Keratinocyte (primary cell): ENCODE measurements around the gene FRAS1. TPM values are rescaled to one million over a fixed set of nuclear protein-coding genes. Genes with fewer than 3 reads are reported as not detected.
"Not testable (repeated sequence)": the region's sequence is repeated elsewhere in the genome, so short reads cannot be mapped to it uniquely, and the experiment has no call there.

ENCODE experiments used
- DNase-seq: peaks from one replicate; pipeline ENCODE4 v3.0.0-alpha.2; 2011; ENCODE audit warnings: low read depth, missing footprints, low spot score
- FAIRE-seq: peaks from 2 replicates; lab custom pipeline; 2011; peaks lifted over from hg19 to GRCh38; lab: Jason Lieb, UNC
- H2AFZ ChIP-seq: 2 replicates; pipeline ENCODE4 v1.6.0; 2012; ENCODE audit warnings: low read length, control low read depth, inconsistent platforms; ENCODE audit not compliant: control insufficient read depth
- H3K27ac ChIP-seq: 2 replicates; pipeline ENCODE4 v1.5.1; 2011; ENCODE audit warnings: low read length; ENCODE audit not compliant: control insufficient read depth, insufficient read depth
- H3K27me3 ChIP-seq: 3 replicates; pipeline ENCODE4 v1.6.0; 2011; ENCODE audit warnings: low read length; ENCODE audit not compliant: control insufficient read depth, insufficient read depth; ENCODE audit errors: extremely low read depth
- H3K36me3 ChIP-seq, 2 experiments: 2 replicates in 1 of 2; 3 replicates in 1 of 2; pipeline ENCODE4 v1.5.1; 2011; ENCODE audit warnings: low read length in 2 of 2, mild to moderate bottlenecking in 1 of 2; ENCODE audit not compliant: control insufficient read depth in 2 of 2, insufficient read depth in 2 of 2; ENCODE audit errors: extremely low read depth in 1 of 2
- H3K4me1 ChIP-seq: 3 replicates; pipeline ENCODE4 v1.5.1; 2011; ENCODE audit warnings: low read length; ENCODE audit not compliant: control insufficient read depth, insufficient read depth; ENCODE audit errors: extremely low read depth
- H3K4me2 ChIP-seq: 3 replicates; pipeline ENCODE4 v1.6.0; 2011; ENCODE audit warnings: low read depth, low read length; ENCODE audit not compliant: control insufficient read depth, insufficient read depth; ENCODE audit errors: extremely low read depth
- H3K4me3 ChIP-seq, 3 experiments: fragments of 200-600 bp in 1 of 3; sonication (generic) in 1 of 3; 2 replicates in 2 of 3; 3 replicates in 1 of 3; pipeline ENCODE4 v1.5.1; 2011 to 2016; ENCODE audit warnings: low read length in 3 of 3, mild to moderate bottlenecking in 3 of 3, control low read depth in 2 of 3, inconsistent platforms in 1 of 3, low read depth in 1 of 3, mixed read lengths in 1 of 3, mixed run types in 1 of 3, moderate library complexity in 1 of 3; ENCODE audit not compliant: control insufficient read depth in 2 of 3, insufficient read depth in 2 of 3; ENCODE audit errors: extremely low read depth in 1 of 3
- H3K79me2 ChIP-seq: 2 replicates; pipeline ENCODE4 v1.6.0; 2012; ENCODE audit warnings: low read length; ENCODE audit not compliant: control insufficient read depth, insufficient read depth
- H3K9ac ChIP-seq: 3 replicates; pipeline ENCODE4 v1.6.0; 2011; ENCODE audit warnings: low read length; ENCODE audit not compliant: control insufficient read depth, insufficient read depth; ENCODE audit errors: extremely low read depth
- H3K9me1 ChIP-seq: 3 replicates; pipeline ENCODE4 v1.6.0; 2011; ENCODE audit warnings: low read length; ENCODE audit not compliant: control insufficient read depth, insufficient read depth; ENCODE audit errors: extremely low read depth
- H3K9me3 ChIP-seq: 2 replicates; pipeline ENCODE4 v1.5.1; 2012; ENCODE audit warnings: low read depth, low read length; ENCODE audit not compliant: control insufficient read depth
- H4K20me1 ChIP-seq: 3 replicates; pipeline ENCODE4 v1.6.0; 2011; ENCODE audit warnings: low read length; ENCODE audit not compliant: control insufficient read depth, insufficient read depth; ENCODE audit errors: extremely low read depth
- EZH2 ChIP-seq: IDR thresholded peaks from one replicate; pipeline ENCODE4 v1.6.1; 2012; ENCODE audit warnings: inconsistent platforms, mild to moderate bottlenecking, low read length, moderate library complexity
- dilution Hi-C: fragments of 300-500 bp; cut with MboI; formaldehyde crosslinking; loops from one replicate; pipeline ENCODE4 v1.7.0; 2020; ENCODE audit warnings: low sequenced_read_pairs; ENCODE audit not compliant: extremely low pct_ligation_motif_present
- polyA plus RNA-seq, 5 experiments: library from polyadenylated mRNA; depleted of rRNA in 3 of 5; stranded (reverse) in 3 of 5; stranded (forward) in 1 of 5; unstranded in 1 of 5; fragments of >200 nt; gene quantifications; 1 replicate in 1 of 5; 2 replicates in 3 of 5; 3 replicates in 1 of 5; pipeline versions ENCODE4 v1.2.1 to v1.2.3, GENCODE V29; 2011 to 2012; ENCODE audit warnings: missing spikeins in 2 of 5, low read depth in 1 of 5, low replicate concordance in 1 of 5
- TF ChIP-seq, protein P1 (sequence below), 3 experiments: IDR thresholded peaks in 1 of 3; conservative IDR thresholded peaks in 1 of 3; optimal IDR thresholded peaks in 1 of 3; 2 replicates in 2 of 3; 3 replicates in 1 of 3; pipeline versions ENCODE3 to v1.5.1; 2011; ENCODE audit warnings: low read length in 3 of 3, mild to moderate bottlenecking in 3 of 3, moderate library complexity in 2 of 3, control low read depth in 1 of 3, inconsistent platforms in 1 of 3; ENCODE audit not compliant: insufficient read depth in 2 of 3; ENCODE audit errors: extremely low read depth in 1 of 3

The FRAS1 gene
- polyA plus RNA-seq, 1 donor (not counting 4 experiments of a cell fraction or from before 2014, with no cell fraction given) = 3.5 TPM

DNA sequence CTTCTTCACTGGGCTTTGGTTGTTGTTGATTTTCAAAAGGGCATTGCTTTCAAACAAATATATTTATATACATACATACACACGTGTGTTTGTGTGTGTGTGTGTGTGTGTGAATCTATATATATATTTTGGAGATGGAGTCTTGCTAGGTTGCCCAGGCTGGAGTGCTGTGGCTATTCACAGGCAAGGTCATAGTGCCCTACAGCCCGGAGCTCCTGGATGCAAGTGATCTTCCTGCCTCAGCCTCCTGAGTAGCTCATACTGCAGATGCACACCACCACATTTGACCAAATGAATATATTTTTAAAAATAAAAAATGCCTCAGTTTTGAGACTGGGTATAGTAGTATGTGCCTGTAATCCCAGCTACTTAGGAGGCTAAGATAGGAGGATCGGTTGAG, 34.4 kb downstream of the FRAS1 start:
- Histone ChIP-seq H3K36me3 (no peaks in the 10 kb centered on the region), H3K4me1 (no peaks in the 10 kb centered on the region), H3K9ac (no peak overlapping the region), H3K4me3 (no peak overlapping the region), H3K27me3 (no peaks in the 10 kb centered on the region), H4K20me1 (no peaks in the 10 kb centered on the region), H3K27ac (no peak overlapping the region), H3K9me1 (no peaks in the 10 kb centered on the region), H3K9me3 (no peaks in the 10 kb centered on the region), H3K79me2 (no peaks in the 10 kb centered on the region), H2AFZ (no peak overlapping the region), H3K4me2 (no peak overlapping the region)
- dilution Hi-C loops = no loop called here
- no peak for FAIRE-seq
- DNase-seq = no peak
- TF ChIP-seq, protein P1, sequence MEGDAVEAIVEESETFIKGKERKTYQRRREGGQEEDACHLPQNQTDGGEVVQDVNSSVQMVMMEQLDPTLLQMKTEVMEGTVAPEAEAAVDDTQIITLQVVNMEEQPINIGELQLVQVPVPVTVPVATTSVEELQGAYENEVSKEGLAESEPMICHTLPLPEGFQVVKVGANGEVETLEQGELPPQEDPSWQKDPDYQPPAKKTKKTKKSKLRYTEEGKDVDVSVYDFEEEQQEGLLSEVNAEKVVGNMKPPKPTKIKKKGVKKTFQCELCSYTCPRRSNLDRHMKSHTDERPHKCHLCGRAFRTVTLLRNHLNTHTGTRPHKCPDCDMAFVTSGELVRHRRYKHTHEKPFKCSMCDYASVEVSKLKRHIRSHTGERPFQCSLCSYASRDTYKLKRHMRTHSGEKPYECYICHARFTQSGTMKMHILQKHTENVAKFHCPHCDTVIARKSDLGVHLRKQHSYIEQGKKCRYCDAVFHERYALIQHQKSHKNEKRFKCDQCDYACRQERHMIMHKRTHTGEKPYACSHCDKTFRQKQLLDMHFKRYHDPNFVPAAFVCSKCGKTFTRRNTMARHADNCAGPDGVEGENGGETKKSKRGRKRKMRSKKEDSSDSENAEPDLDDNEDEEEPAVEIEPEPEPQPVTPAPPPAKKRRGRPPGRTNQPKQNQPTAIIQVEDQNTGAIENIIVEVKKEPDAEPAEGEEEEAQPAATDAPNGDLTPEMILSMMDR (optimal IDR thresholded peaks at IDR 0.05 in 1 of 3, IDR thresholded peaks at IDR 0.05 in 1 of 3, conservative IDR thresholded peaks at IDR 0.05 in 1 of 3; ENCODE audit: extremely low read depth in 1 of 3, insufficient read depth in 2 of 3, low read length in 3 of 3) = no peak
- no peak for TF ChIP-seq EZH2

DNA sequence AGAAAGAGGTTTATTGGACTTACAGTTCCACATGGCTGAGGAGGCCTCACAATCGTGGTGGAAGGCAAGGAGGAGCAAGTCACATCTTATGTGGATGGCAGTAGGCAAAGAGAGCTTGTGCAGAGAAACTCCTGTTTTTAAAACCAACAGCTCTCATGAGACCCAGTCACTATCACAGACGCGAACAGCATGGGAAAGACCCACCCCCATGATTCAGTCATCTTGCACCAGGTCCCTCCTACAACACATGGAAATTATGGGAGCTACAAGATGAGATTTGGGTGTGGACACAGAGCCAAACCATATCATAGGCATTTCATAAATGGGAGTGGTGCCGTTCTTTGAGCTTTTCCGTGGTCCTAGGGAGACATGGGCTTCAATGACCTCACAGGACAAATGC, 35.2 kb downstream of the FRAS1 start:
- H3K4me3 ChIP-seq, H3K36me3 ChIP-seq, H3K4me2 ChIP-seq, H3K9me3 ChIP-seq, H3K4me1 ChIP-seq, H3K9me1 ChIP-seq, H2AFZ ChIP-seq, H3K9ac ChIP-seq, H3K27me3 ChIP-seq, FAIRE-seq, H4K20me1 ChIP-seq, H3K27ac ChIP-seq, H3K79me2 ChIP-seq, dilution Hi-C loops, DNase-seq: not testable (repeated sequence)

DNA sequence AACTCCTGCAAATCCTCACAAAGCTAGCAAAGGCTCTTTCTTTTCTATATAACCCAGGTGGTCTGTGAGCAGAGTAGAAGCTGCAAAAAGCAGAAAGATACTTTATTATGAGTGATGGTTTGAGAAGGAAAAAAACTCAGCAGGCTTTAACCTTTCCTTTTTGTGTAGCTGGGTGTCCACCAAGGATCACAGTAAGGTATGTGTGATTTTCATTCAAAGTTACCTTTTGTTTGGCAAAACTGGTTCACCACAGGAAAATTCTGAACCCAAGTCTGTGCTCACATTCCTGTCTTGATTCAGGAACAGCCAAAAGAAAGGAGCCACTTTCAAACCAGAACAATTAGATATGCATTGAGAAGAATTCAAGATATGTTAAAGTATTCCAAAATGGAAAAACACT, 35.7 kb downstream of the FRAS1 start:
- Histone ChIP-seq H3K4me1 (no peaks in the 10 kb centered on the region), H3K9me3 (no peaks in the 10 kb centered on the region), H3K4me3 (no peak overlapping the region), H3K9ac (no peak overlapping the region), H3K27ac (no peak overlapping the region), H3K4me2 (no peak overlapping the region), H3K36me3 (no peaks in the 10 kb centered on the region), H3K27me3 (no peaks in the 10 kb centered on the region), H3K79me2 (no peaks in the 10 kb centered on the region), H3K9me1 (no peaks in the 10 kb centered on the region), H2AFZ (no peak overlapping the region), H4K20me1 (no peaks in the 10 kb centered on the region)
- FAIRE-seq (no peak), DNase-seq (no peak)
- dilution Hi-C loops = no loop called here
- TF ChIP-seq, protein P1 (optimal IDR thresholded peaks at IDR 0.05 in 1 of 3, IDR thresholded peaks at IDR 0.05 in 1 of 3, conservative IDR thresholded peaks at IDR 0.05 in 1 of 3; ENCODE audit: extremely low read depth in 1 of 3, insufficient read depth in 2 of 3, low read length in 3 of 3) = no peak
- TF ChIP-seq EZH2 = no peak
